Spleen (tissue), 7 donors: ENCODE results near the gene PNO1.

Experiments
- CTCF ChIP-seq, 11 experiments: fragments of 200-600 bp in 7 of 11; fragments of 450-650 bp in 4 of 11; sonication (generic) in 4 of 11; IDR thresholded peaks in 8 of 11; conservative IDR thresholded peaks in 3 of 11; 1 replicate in 7 of 11; 2 replicates in 4 of 11; pipeline versions ENCODE4 v1.4.0 to v1.8.0; 2016 to 2021; ENCODE audit warnings: antibody characterized with exemption in 11 of 11, inconsistent platforms in 4 of 11, mild to moderate bottlenecking in 1 of 11
- POLR2A ChIP-seq, 3 donors: fragments of 450-650 bp; IDR thresholded peaks; one replicate each; pipeline ENCODE4 v1.5.1; 2017; ENCODE audit warnings: antibody characterized with exemption in 3 of 3, mild to moderate bottlenecking in 1 of 3
- POLR2AphosphoS5 ChIP-seq, 3 donors: sonication (generic); formaldehyde crosslinking; IDR thresholded peaks; one replicate each; pipeline ENCODE4 v1.5.1; 2017; ENCODE audit warnings: antibody characterized with exemption in 3 of 3
- donor health status: DM: no; HTN: no; CAD: no; lungs with moderate emphysema.
- donor health status: DM: no; HTN: no; CAD: no.
- donor health status: DM: no; HTN: no; CAD: no.

DNA sequence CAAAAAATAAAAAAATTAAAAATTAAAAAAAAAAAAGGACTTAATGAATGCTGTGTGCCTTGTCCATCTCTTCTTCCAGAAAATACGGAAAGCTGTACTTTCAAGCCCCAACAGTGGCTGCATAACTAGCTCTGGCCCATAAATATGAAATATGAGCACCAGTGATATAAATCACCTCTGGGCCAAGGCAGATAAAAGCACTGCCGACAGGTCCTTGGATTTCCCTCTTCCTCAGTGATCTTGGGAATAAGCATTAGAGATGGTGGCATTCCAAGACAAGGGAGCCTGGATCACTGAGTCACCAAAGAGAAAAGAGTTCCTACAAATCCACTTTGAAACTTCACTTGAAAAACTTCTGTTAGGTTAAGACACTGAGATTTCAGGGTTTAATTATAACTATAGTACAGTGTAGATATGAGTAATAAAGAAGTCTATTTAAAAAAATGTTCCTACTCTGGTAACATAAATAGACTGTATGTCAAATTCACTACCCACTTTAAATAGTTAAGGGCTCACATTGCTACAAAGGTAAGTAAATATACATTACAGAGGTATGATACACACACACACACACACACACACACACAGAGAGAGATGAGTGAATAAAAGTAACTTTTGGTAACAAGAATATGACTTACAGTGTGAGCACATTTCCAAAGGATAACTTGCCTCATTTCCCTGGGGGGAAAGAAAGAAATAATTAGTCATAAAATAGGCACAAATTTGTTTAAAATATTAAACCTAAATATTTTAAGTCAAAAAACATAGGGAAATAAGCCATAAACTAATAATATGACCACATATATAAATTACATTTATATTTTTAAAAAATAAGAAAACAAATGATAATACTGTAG is 59.0 kb downstream of the PNO1 start:
- TF ChIP-seq CTCF (IDR thresholded peaks at IDR 0.05 in 8 of 11, conservative IDR thresholded peaks at IDR 0.05 in 3 of 11) (no peak), POLR2A (IDR thresholded peaks at IDR 0.05) (no peak), POLR2AphosphoS5 (IDR thresholded peaks at IDR 0.05) (no peak)
